GM12874 (cell line): ENCODE measurements around the gene PGAP2.

Experiments used
- CTCF ChIP-seq: IDR thresholded peaks from 2 replicates; pipeline ENCODE4 v1.5.1; 2011; ENCODE audit warnings: low read depth, mild to moderate bottlenecking, control low read depth, low read length, moderate library complexity; ENCODE audit not compliant: insufficient read depth

Gene PGAP2

DNA sequence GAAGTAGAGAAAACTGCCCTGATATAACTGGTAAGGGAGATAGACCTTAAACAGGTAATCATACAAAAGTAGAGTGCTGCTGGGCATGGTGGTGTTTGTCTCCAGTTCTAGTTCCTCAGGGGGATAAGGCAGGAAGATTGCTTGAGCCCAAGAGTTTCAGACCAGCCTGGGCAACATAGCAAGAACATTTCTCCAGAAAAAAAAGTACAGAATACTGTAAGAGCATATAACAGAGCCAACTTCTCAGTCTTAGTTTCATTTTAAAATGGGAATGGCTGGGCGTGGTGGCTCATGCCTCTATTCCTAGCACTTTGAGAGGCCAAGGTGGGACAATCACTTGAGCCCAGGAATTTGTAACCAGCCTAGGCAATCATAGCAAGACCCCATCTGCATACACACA lies 36.9 kb downstream of the PGAP2 start:
- TF ChIP-seq CTCF, result no peak

GRCh38 chr11:3845670-3846069 lies 37.3 kb downstream of the PGAP2 start:
- TF ChIP-seq CTCF, result no peak

DNA sequence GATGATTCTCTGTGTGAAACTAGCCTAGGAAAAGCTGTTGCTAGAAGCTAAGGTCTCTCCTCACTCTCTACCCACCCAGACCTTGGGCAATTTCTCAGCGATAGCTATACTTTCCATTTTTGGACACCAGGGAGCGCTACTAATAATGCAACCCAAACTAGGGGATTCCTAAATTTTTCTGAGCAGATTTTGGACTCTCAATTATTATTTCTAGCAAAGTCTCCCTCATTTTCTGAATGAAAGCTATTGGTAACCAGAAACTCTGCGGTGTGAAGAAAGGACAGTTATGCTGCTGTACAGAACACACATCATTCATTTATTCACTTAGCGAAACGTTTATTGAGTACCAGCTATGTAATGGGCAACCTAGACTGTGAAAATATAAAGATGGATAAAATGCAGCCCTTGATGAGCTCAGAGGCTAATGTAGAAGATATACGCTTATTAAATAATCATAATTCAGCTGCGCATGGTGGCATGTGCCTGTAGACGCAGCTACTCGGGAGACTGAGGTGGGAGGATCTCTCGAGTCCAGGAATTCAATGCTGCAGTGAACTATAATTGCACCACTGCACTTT lies 41.0 kb downstream of the PGAP2 start:
- peak; percentile 43; the same call in 1 of the 2 replicates for TF ChIP-seq CTCF

GRCh38 chr11:3853545-3853842 lies 45.1 kb downstream of the PGAP2 start:
- TF ChIP-seq CTCF, result no peak

- TF ChIP-seq CTCF, result no peak
Measured at GRCh38 chr11:3853899-3854659, 45.7 kb downstream of the PGAP2 start.

DNA sequence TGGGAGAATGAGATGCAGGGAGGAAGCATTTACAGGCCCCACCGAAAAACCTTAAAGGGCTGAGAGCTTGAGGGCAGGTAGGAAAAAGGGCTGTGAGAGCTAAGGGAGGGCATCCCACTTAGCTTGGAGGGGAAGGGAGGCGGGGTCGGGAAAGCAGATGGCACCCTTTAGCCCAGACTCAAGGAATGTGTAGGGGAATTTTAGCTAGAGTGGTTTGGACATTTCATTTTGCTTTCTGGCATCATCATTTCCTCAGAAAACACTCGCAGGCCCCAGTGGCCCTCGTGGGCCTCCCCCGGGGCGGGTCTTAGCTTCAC lies 46.3 kb downstream of the PGAP2 start:
- TF ChIP-seq CTCF, result no peak

GRCh38 chr11:3854977-3855807 lies 46.8 kb downstream of the PGAP2 start, which contains the start of gene STIM1:
TSS of gene STIM1 (plus strand) at chr11:3855664. CDS start at chr11:3856271, 607 bp downstream.
- peak; percentile 91 for TF ChIP-seq CTCF
